Superior temporal gyrus (tissue), 1 donor: ENCODE measurements around the gene ZMAT3.
"Not testable (repeated sequence)": the region's sequence is repeated elsewhere in the genome, so short reads cannot be mapped to it uniquely, and the experiment has no call there.

Experiments used
- DNase-seq: peaks from one replicate; pipeline ENCODE4 v3.0.0-alpha.2; 2016; ENCODE audit errors: extremely low spot score

The ZMAT3 gene, protein sequence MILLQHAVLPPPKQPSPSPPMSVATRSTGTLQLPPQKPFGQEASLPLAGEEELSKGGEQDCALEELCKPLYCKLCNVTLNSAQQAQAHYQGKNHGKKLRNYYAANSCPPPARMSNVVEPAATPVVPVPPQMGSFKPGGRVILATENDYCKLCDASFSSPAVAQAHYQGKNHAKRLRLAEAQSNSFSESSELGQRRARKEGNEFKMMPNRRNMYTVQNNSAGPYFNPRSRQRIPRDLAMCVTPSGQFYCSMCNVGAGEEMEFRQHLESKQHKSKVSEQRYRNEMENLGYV

DNA sequence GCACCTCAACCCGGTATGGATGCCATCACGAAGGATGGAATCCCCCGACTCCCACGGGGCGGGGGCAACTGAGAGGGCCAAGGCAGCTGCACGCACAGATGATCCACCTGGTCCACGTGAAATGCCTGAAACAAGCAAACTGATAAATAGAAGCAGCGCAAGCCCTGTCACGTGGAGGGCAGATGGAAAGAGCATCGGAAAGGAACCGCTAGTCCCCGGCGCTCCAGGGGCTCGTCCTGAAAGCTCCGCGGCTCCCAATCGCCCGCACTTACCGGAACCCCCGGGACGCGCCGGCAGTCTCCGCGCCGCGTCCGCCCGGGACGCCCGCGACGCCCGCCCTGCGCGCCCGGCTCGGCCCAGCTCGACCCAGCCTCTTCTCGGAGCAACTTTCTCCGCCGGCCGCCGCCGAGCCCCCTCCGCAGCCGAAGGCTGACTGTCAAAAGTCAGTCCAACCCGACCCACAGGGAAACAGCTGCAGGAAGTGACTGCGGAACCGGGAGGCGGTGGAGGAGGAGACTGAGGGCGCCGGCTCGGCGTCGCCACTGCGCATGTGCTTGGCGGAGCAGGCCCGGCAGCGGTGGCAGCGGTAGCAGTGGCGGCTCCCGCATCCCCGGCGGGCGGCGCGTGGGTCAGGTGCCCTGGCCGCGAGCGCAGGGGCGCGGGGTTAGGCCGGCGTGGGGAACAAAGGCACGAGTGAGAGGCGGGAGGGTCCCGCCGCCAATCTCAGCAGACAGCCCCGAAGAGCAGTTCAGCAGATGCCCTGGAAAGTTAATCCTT is at the start of gene ZMAT3:
ZMAT3 (minus strand) TSS at position 487 of the 777 bp plus-strand sequence. CDS start 4,057 bp downstream, outside the sequence.
- peak; percentile 86 for DNase-seq

DNA sequence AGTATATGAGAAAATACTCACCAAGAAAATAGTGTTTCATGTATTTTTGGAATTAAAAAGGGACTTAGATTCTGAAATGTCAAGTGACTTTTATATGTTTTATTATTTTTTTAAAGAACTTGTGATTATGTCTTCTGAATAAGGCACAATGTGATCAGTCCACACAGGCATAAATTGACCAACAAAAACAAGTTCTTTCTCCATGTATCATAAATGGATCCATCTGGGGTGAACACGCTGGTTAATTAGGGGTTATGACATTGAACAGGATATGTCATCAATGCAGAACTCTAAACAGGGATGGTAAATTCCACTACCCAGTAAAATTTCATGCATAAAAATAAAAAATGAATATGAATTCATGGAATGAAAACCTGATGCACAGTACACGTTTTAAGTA is 45.2 kb upstream of the ZMAT3 start:
- DNase-seq: no peak

DNA sequence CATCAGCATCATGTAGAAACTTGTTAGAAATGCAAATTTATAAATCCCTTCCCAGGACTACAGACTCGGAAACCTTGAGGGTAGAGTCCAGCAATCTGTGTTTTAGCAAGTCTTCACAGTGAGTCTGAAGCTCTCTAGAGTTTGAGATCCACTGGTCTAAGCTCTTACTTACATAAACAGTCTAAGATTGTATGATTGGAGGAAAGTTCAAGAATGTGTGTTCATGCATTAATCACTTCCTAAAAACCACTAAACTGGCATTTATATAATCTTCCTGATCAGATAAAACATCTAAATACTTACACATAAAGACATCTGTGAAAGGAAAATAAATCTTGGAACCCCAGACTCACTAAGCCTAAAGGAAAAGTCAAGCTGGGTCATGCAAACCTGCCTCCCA is 43.8 kb upstream of the ZMAT3 start:
- not testable (repeated sequence) for DNase-seq

DNA sequence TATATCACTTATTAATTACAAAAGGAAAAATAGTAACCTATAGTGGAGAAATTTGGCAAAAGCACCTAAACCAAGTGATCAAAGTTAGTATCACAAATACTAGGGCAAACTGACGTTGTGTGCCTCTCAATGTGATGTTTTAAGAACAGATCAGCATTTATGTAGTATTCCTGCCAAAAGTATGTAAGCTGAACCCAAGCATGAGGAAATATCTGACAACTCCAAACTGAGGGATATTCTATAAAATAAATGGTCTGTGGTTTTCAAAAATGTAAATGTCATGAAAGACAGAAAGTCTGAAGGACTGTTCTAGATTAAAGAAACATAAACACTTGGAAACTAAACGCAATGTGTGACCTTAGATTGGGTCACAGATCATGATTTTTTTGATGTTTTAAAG is 42.3 kb upstream of the ZMAT3 start:
- DNase-seq: no peak

DNA sequence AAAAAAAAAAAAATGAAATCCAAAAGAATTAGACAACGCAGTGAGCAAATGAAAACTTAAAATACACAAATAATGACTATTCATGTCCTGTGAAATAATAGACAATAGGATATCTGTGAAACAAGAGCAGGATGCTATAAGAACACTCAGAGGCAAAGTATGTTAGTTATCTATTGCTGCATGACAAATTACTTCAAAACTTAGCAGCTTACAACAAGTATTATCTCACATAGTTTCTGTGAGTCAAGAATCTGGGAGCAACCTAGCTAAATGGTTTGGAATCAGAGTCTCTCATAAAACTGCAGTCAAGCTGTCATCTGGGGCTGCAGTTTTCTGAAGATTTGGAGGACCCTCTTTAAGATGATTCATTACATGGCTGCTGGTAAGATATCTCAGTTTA is 36.5 kb upstream of the ZMAT3 start:
- no peak for DNase-seq

DNA sequence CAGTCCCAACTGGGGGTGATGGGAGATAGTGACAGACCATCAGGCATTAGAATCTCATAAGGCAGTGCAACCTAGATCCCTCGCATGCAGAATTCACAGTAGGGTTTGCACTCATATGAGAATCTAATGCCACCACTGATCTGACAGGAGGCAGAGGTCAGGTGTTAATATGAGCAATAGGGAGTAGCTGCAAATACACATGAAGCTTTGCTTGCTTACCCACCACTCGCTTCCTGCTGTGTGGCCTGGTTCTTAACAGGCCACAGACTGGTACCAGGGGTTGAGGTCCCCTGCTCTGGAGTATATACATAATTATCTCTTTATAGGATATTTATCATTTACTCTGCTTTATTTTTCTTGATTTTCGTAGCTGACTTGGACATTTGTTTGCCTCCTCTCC is 36.0 kb upstream of the ZMAT3 start:
- DNase-seq: no peak

DNA sequence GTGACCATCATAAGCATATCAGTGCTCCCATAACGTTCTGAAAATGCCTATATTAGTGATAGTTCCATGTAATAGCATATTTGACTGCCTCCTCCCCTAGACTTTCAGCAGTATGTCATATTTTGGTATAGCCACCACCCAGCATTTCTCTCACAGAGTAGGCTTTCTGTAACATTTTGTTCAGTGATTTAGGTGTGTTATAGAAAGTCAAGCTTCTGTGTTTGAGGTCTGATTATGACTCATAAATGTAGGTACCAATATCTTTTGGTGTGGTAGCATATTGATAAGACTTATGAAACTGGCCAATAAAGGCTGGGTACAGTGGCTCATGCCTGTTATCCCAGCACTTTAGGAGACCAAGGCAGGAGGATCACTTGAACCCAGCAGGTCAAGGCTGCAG is 34.3 kb upstream of the ZMAT3 start:
- no peak for DNase-seq

DNA sequence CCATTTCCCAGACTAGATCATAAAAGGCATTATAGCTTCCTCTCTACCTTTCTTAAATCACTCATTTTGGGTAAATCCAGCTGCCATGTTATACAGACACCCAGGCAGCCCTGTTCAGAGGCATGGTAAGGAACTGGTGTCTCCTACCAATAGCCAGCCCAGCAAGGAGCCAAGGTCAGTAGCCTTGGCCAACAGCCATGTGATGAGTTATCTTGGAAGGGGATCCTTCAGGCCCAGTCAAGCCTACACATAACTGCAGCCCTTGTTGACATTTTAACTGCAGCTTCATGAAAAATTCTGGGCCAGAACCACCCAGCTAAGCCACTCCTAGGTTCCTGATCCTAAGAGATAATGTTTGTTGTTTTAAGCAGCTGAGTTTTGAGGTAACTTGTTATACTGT is 29.0 kb upstream of the ZMAT3 start:
- DNase-seq: no peak

DNA sequence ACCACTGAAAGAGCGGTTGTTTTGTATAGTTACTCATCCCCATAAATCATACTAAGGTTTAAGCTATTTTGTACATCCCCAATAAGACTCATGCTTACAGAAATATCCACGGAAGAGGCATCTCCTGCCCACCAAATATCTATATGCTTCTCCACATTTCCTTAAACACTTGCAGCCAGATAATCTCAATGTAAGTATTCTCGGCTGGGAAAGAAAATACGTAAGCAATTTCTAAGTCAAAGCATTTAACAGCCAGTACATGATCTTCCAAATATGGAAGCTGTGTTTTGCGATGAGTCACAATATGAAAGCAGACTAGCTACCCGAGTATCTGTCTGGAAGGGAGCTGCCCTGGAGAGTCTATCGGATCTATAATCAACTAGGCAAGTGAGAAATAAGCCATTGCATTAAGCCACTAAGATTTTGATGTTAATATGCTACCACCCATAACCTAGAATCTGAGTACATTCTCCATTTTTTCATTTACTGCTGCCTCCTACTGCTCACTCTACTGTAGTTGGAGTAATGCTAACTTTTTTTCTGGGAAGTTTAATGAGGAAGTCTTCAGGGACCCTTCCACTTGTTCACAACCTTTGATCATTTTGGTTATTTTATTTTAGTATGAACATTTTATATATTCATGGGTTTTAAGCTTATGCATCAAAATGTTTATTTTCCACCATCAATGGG is 26.9 kb upstream of the ZMAT3 start:
- DNase-seq: peak; percentile 29

DNA sequence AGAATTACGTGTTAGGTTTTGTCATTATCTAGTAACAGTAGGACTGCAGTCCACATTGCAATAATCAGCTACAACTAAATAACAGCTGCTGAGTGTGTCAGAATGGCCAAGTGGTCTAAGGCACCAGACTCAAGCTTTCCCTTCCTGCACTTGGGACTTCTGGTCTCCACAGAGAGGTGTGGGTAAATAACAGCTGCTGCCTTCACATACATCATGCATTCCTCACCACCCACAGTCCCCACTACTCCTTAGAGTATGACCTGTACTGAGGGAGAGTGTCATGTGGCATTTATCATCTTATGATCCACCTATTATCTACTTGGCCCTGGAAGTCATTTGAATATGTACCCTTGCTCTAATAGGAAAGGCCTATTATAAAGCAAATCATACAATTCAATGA is 22.2 kb upstream of the ZMAT3 start:
- no peak for DNase-seq

DNA sequence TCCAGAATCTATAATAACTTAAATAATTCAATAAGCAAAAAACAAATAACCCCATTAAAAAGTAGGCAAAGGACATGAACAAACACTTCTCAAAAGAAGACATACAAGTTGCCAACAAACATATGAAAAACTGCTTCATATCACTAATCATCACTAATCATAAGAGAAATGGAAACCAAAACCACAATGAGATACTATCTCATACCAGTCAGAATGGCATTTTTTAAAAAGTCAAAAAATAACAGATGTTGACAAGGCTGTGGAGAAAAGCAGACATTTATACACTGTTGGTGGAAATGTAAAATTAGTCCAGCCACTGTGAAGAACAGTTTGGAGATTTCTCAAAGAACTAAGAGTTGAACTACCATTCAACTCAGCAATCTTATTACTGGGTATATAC is 19.5 kb upstream of the ZMAT3 start:
- no peak for DNase-seq

DNA sequence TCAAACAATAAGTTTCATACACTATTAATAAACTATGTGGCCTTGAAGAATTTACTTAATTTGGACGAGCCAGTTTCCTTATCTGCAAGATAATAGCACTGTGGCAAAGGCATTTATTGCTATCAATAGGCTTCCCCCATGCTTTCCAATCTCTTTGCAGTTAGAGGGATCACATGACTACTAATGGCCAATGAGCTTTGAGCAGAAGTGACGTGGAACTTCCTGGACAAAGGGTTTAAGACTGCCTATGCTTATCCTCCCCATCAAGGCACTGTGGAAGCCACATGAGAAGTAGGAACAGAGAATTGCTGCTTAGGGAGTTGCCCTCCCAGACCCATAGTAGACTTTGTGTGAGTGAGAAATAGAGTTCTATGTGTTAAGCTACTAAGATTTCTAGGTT is 16.7 kb upstream of the ZMAT3 start:
- no peak for DNase-seq

DNA sequence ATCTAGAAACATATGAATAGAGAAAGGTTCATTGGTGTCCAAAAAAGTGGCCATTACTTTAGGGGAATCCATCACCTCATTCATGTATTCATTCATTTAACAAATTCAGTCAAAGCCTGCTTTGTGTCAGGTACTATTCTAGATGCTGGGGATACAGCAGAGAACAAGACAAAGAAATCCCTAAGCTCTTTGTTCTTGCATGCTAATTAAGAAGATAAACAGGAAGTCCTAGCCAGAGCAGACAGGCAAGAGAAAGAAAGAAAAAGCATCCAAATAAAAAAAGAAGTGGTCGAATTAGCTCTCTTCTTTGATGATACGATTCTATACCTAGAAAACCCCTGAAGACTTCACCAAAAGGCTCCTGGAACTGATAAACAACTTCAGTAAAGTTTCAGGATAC is 12.4 kb upstream of the ZMAT3 start:
- DNase-seq: no peak

DNA sequence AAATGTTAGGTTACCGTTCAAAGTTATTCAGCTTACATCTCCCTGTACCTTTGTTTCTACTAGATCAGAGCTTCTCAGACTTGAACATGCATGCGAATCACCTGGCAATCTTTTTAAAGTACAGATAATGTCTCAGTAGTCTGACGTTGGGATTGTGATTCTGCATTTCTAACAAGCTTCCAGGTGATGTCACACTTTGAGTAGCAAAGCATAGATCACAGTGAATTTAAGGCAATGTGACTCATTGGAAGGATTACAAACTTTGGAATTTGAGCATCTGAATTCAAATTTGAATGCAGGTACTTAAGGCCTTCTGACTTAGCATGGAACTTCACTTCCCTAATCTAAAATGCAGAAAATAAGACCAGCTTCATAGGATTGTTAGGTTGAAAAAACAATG is 10.8 kb upstream of the ZMAT3 start:
- DNase-seq: no peak

DNA sequence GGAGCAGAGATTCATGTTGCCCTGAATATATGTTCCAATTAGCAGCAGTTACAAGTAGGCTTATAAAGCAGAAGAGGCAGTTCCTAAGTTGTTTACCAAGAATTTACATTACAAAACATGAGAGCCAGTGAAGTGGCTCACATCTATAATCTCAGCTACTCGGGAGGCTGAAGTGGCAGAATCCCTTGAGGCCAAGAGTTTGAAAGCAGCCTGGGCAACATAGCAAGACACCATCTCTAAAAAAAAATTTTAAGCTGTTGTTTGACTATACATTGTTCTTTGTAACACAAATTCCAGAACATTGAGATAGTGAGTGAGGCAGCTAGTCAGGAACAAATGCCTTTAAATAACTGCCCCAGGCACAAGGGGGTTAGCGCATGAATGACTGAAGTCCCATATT is 10.3 kb upstream of the ZMAT3 start:
- no peak for DNase-seq

DNA sequence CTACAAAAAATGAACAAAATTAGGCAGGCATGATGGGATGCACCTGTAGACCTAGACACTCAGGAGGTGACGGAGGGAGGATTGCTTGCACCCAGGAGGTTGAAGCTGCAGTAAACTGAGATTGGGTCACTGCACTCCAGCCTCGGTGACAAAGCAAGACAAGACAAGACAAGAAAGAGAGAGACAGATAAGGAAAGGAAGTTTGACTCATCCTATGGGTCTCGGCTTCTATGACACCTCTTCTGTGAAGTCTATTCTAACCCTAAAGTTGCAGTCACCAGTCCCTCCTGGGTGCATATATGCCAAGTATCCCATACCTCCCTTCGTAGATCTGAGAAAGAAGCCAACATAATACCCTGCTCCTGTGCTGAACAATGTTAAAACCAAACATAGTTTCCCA is 7.9 kb upstream of the ZMAT3 start:
- no peak for DNase-seq

DNA sequence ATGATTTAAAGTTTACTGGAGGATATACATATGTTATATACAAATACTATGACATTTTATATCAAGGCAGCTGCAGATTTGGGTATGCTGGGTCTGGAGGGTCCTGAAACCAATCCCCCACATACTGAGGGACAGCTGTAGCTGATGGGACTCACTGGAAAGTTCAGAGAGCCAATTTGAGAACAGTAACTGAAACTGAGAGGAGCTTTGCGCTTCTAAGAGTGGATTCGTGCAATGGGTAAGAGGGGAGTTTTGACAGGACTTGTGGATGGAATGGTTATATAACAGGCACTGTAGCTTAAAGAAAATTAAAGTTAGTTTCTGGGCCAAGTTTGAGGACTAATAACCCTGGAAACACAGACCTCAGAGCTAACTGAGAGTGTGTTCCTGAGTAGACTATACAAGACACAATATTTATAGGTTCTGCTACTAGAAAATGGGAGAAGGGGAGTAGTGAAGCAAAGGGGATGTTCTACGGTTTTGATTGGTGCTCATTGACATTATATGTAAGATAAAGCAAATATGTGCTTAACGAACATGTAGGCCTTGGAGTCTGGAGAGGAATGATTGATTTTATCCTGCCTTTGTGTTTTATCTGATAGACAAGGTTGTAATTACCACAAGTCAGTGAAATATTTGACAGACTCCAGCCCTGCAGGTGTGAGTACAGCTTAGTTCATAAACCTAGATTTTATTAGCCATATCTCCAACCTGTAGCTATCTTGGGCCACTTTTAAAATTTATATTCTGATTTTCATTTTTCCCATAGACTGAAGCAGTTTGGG is 4.8 kb upstream of the ZMAT3 start:
- no peak for DNase-seq

DNA sequence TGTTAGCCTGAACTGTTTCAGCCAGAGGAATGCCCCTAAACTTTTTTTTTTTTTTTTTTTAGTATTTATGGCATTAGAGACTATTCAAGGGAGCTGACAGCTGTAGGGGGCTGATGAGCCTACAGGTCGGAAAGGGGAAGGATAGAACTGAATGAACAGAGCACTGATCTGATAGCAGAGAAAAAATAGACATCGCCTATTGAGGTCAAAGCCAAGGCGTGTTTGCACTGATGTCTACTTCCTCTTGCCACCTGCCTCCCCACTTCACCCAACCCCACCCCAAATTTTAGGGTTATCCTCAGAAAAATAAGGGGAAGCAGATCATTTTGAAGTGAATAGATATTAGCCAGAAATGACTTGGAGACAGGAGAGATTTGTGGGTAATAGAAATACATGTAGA is 3.0 kb upstream of the ZMAT3 start:
- no peak for DNase-seq

DNA sequence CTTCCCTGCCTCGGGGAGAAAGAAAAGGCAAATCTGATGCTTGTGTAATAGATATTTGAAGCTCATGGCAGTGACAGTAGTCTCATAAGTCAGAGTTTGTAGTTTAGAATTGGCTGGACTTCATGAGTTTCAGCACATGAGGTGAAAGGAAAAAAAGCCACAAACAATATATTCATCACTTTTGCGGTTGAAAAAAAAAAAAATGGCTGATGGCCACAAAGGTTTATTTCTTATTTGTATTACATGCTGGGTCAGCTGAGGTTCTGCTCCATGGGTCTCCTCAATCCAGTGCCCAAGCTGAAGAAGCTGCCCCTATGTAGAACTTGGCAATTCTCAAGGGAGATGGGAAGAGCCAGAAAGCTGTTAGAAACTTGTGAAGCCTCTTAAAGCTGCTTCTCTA is 2.2 kb upstream of the ZMAT3 start:
- DNase-seq: no peak

DNA sequence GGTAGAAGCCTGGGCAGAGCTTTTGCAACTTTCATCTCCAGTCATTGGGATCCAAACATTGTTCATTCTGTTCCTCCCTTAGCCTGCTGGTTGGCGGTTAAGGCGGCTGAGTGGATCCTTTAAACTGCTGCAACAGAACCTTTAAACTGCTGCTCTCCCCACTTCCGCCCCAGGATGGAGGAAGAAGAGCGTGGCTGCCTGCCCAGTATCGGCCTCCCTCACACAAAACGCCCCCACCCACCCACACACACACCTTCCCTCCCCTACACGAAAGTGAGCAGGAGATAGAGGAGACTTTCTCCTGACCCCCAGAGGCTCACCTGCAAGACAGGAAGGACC is 460 bp upstream of the ZMAT3 start:
- DNase-seq: no peak

DNA sequence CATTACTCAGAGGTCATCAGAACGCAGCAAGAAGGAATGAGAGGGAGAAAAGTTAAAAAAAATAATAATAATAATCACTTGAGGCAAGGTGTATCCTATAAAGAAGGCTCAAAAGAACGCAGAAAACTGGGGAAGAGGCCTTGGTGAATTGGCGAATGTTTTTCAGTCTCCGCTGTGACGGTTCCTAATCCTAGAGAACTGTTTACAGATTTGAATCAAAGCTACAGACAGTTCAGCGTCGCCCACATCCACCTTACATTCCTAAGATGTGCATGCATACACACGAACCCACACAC is 634 bp downstream of the ZMAT3 start:
- DNase-seq: peak; percentile 64

DNA sequence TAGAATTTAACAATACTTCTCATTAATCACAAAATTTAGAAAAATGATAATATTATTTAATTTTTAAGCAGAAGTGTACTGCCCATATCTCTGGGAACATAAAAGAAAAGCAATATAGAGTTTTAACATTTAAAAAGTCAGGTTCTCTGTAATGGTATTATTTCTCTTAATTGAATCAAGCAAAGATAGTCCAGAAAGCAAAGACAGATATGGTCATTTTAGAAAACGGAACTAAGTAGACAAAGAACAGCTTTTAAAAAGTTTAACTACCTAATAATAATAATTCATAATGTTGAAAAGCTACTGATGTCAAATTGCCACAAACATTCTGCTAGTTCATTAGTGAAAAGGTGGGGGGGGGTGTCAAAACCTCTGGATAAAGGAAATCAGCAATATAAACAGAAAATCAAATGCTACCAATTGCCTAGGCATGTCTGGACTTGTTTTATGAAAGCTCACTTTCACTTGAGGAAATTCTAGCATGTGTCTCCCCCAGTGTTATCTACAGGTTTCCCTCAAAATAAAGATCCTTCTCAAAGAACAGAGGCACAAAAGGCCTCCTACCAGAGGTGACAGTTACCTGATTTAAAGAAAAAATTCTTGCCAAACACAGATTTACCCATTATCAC is 1.7 kb downstream of the ZMAT3 start:
- peak; percentile 16 for DNase-seq
